IMR-90 (cell line): ENCODE measurements around the gene KRTAP19-3. TPM values are rescaled to one million over a fixed set of nuclear protein-coding genes. Genes with fewer than 3 reads are reported as not detected.
A peak's percentile ranks its signal among the peaks of the same experiment; 100 is the strongest.

Source experiments
- ATAC-seq: fragments of 200-7000 bp; cut with Tn5 transposase; 2 replicates; pipeline ENCODE4 v1.9.1; 2020; ENCODE audit warnings: low read depth, mild to moderate bottlenecking, moderate library complexity
- BruUV-seq: library from RNA; stranded (reverse); fragments of 400-500 nt; replicated peaks from 2 replicates; lab custom pipeline; 2021; lab: Mats Ljungman, UMichigan
- CTCF ChIA-PET: fragments of 300-600 bp; formaldehyde crosslinking; extraction: SDS; loops from one replicate; lab custom pipeline; 2021; ENCODE audit warnings: antibody characterized with exemption; lab: Yijun Ruan, JAX
- POLR2A ChIA-PET: fragments of 300-600 bp; sonication (Branson Sonifier 250); formaldehyde crosslinking; loops from one replicate; lab custom pipeline; 2022; ENCODE audit warnings: antibody characterized with exemption; ENCODE audit not compliant: unreplicated experiment; lab: Charles Lee
- DNase-seq: peaks from one replicate; pipeline ENCODE4 v3.0.0; 2013
- H2AFZ ChIP-seq: replicated peaks from 2 replicates; pipeline ENCODE3; 2013; ENCODE audit warnings: low read length, mild to moderate bottlenecking; ENCODE audit not compliant: poor library complexity
- H2AK5ac ChIP-seq: 2 replicates; pipeline ENCODE4 v1.6.1; 2013; ENCODE audit warnings: low read depth, low read length, inconsistent platforms
- H2AK9ac ChIP-seq: replicated peaks from 2 replicates; pipeline ENCODE3; 2013; ENCODE audit warnings: mild to moderate bottlenecking, low read depth, low read length, moderate library complexity; ENCODE audit not compliant: poor library complexity
- H2BK120ac ChIP-seq: 2 replicates; pipeline ENCODE4 v1.6.1; 2013; ENCODE audit warnings: low read depth, low read length, inconsistent platforms
- H2BK15ac ChIP-seq: 3 replicates; pipeline ENCODE4 v1.6.1; 2013; ENCODE audit warnings: low read depth, low read length, inconsistent platforms
- H2BK20ac ChIP-seq: 2 replicates; pipeline ENCODE4 v1.6.1; 2013; ENCODE audit warnings: low read depth, mild to moderate bottlenecking, inconsistent platforms, low read length, moderate library complexity
- H2BK5ac ChIP-seq: 2 replicates; pipeline ENCODE4 v1.6.1; 2013; ENCODE audit warnings: mild to moderate bottlenecking, low read depth, low read length, inconsistent platforms; ENCODE audit not compliant: poor library complexity, severe bottlenecking
- H3K14ac ChIP-seq: replicated peaks from 2 replicates; pipeline ENCODE4 v1.6.1; 2013; ENCODE audit warnings: low read depth, low read length, inconsistent platforms
- H3K18ac ChIP-seq: 2 replicates; pipeline ENCODE4 v1.6.1; 2013; ENCODE audit warnings: low read depth, low read length, control low read depth
- H3K23ac ChIP-seq: 2 replicates; pipeline ENCODE4 v1.6.1; 2013; ENCODE audit warnings: low read depth, low read length, inconsistent platforms
- H3K27ac ChIP-seq: 2 replicates; pipeline ENCODE4 v1.5.1; 2013; ENCODE audit warnings: mild to moderate bottlenecking, control low read depth, low read length; ENCODE audit not compliant: insufficient read depth
- H3K27me3 ChIP-seq: 2 replicates; pipeline ENCODE4 v1.6.1; 2013; ENCODE audit warnings: low read length; ENCODE audit not compliant: control insufficient read depth, insufficient read depth
- H3K36me3 ChIP-seq: 2 replicates; pipeline ENCODE4 v1.6.1; 2013; ENCODE audit warnings: low read length, mixed read lengths; ENCODE audit not compliant: control insufficient read depth, insufficient read depth
- H3K4ac ChIP-seq: 2 replicates; pipeline ENCODE4 v1.6.1; 2013; ENCODE audit warnings: low read depth, low read length, inconsistent platforms
- H3K4me1 ChIP-seq: 2 replicates; pipeline ENCODE4 v1.6.1; 2013; ENCODE audit warnings: low read length, mixed read lengths; ENCODE audit not compliant: control insufficient read depth, insufficient read depth
- H3K4me2 ChIP-seq: 2 replicates; pipeline ENCODE4 v1.6.1; 2013; ENCODE audit warnings: low read depth, mild to moderate bottlenecking, control low read depth, low read length, moderate library complexity
- H3K4me3 ChIP-seq: 2 replicates; pipeline ENCODE4 v1.5.1; 2013; ENCODE audit warnings: low read depth, mild to moderate bottlenecking, control low read depth, low read length, moderate library complexity; ENCODE audit not compliant: insufficient read depth
- H3K56ac ChIP-seq: 2 replicates; pipeline ENCODE4 v1.6.1; 2013; ENCODE audit warnings: low read length, inconsistent platforms; ENCODE audit not compliant: insufficient read depth; ENCODE audit errors: extremely low read depth
- H3K79me1 ChIP-seq, 2 experiments: 2 replicates each; pipeline ENCODE4 v1.6.1; 2013; ENCODE audit warnings: low read length in 2 of 2, inconsistent platforms in 1 of 2, low read depth in 1 of 2
- H3K9ac ChIP-seq: 2 replicates; pipeline ENCODE4 v1.6.1; 2013; ENCODE audit warnings: low read depth, low read length, control low read depth
- H3K9me1 ChIP-seq: 2 replicates; pipeline ENCODE4 v1.6.1; 2013; ENCODE audit warnings: low read length, inconsistent platforms; ENCODE audit not compliant: insufficient read depth
- H3K9me3 ChIP-seq: 2 replicates; pipeline ENCODE4 v1.6.1; 2013; ENCODE audit warnings: low read length; ENCODE audit not compliant: control insufficient read depth, insufficient read depth
- H4K20me1 ChIP-seq: 2 replicates; pipeline ENCODE4 v1.6.1; 2013; ENCODE audit warnings: low read length, inconsistent platforms; ENCODE audit not compliant: insufficient read depth
- H4K5ac ChIP-seq: 2 replicates; pipeline ENCODE4 v1.6.1; 2013; ENCODE audit warnings: mild to moderate bottlenecking, low read depth, low read length, control low read depth
- H4K8ac ChIP-seq, 2 experiments: 2 replicates each; pipeline ENCODE4 v1.6.1; 2013; ENCODE audit warnings: low read depth in 2 of 2, low read length in 2 of 2, control low read depth in 1 of 2, inconsistent platforms in 1 of 2
- H4K91ac ChIP-seq: 2 replicates; pipeline ENCODE4 v1.6.1; 2013; ENCODE audit warnings: low read depth, low read length, inconsistent platforms; ENCODE audit not compliant: insufficient read depth
- BHLHE40 ChIP-seq: fragments of 150-350 bp; IDR thresholded peaks from 2 replicates; pipeline ENCODE4 v1.6.1; 2016; ENCODE audit warnings: mild to moderate bottlenecking, low read depth, low read length
- FOS ChIP-seq: fragments of 150-350 bp; IDR thresholded peaks from 2 replicates; pipeline ENCODE4 v1.6.1; 2016; ENCODE audit warnings: low read depth, low read length
- MAFK ChIP-seq: IDR thresholded peaks from 2 replicates; pipeline ENCODE4 v1.6.1; 2012; ENCODE audit warnings: low read depth, low read length, improper control_type of control experiment
- POLR2A ChIP-seq: IDR thresholded peaks from 2 replicates; pipeline ENCODE4 v1.6.1; 2012; ENCODE audit warnings: mild to moderate bottlenecking, low read depth, low read length
- WGBS, 2 experiments: methylation state at CpG; one replicate each; pipeline versions ENCODE4 v1.1.5 to v1.1.7; 2013; ENCODE audit warnings: missing lambda C conversion rate in 2 of 2; ENCODE audit not compliant: insufficient read length in 1 of 2; ENCODE audit errors: extremely low coverage in 2 of 2; 5-methylcytosine and 5-hydroxymethylcytosine counted together
- dilution Hi-C: fragments of 300-500 bp; cut with HindIII; formaldehyde crosslinking; loops from one replicate; pipeline ENCODE4 v1.14.3; 2018; ENCODE audit warnings: low sequenced_read_pairs; ENCODE audit not compliant: unreplicated experiment
- in situ Hi-C: fragments of 300-500 bp; cut with MboI; formaldehyde crosslinking; loops from 3 replicates; pipeline ENCODE4 v1.14.3; 2019; ENCODE audit warnings: low sequenced_read_pairs, inconsistent platforms, mixed read lengths
- intact Hi-C: fragments of 100-400 bp; cut with micrococcal nuclease; formaldehyde crosslinking; loops from 2 replicates; pipeline ENCODE4 v1.10.0; 2022
- polyA plus RNA-seq, 3 experiments: library from polyadenylated mRNA; depleted of rRNA; stranded (reverse); fragments of >200 nt; gene quantifications; 2 replicates each; pipeline ENCODE4 v1.2.3, GENCODE V29; 2012; ENCODE audit warnings: low replicate concordance in 1 of 3
- total RNA-seq: library from RNA; depleted of rRNA; stranded (reverse); fragments of >200 nt; gene quantifications from 2 replicates; pipeline ENCODE4 v1.2.3, GENCODE V29; 2012
- TF ChIP-seq, protein P1 (sequence below): conservative IDR thresholded peaks from 2 replicates; pipeline ENCODE4 v1.5.1; 2012; ENCODE audit warnings: mild to moderate bottlenecking, low read depth, low read length, improper control_type of control experiment
- TF ChIP-seq, protein P2 (sequence below): fragments of 150-350 bp; IDR thresholded peaks from 2 replicates; pipeline ENCODE4 v1.6.1; 2016; ENCODE audit warnings: low read depth, mild to moderate bottlenecking, low read length, moderate library complexity, borderline replicate concordance

The KRTAP19-3 gene
- total and polyA plus RNA-seq, 2 of the 4 experiments (the other 2 are of a cell fraction): not detected

DNA sequence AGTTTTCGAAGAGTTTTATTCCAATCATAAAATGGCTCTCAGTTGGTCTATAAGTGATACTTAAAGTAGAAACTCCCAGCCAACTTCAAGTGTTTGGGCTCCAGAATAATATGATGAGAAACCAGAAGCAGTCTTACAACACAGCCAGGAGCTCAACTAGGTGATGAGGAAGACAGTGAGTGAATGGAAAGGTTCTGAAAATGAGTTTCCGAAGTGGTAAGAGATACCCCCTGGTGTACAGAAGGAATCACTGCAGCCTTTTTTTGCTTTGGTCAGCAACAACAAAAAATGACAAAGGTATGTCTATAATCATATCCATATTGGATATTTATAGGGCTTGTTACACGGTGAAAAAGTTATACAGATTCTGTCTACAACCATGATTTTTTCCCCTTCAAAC, 28.1 kb downstream of the KRTAP19-3 start:
- Histone ChIP-seq H2AK5ac (no peak overlapping the region), H3K9me1 (no peaks in the 10 kb centered on the region), H4K8ac (no peak overlapping the region), H3K27ac (no peak overlapping the region), H2AK9ac (no peak overlapping the region), H4K91ac (no peak overlapping the region), H3K27me3 (no peaks in the 10 kb centered on the region), H2AFZ (no peak overlapping the region), H3K79me1 (no peaks in the 10 kb centered on the region), H3K18ac (no peak overlapping the region), H3K23ac (no peak overlapping the region), H3K4ac (no peak overlapping the region), H3K4me1 (no peaks in the 10 kb centered on the region), H3K14ac (no peak overlapping the region), H3K36me3 (no peaks in the 10 kb centered on the region), H3K9me3 (no peaks in the 10 kb centered on the region; the same call in 1 of the 2 replicates), H3K4me2 (no peak overlapping the region), H4K20me1 (no peaks in the 10 kb centered on the region), H2BK5ac (no peak overlapping the region), H3K9ac (no peak overlapping the region), H2BK15ac (no peak overlapping the region), H2BK20ac (no peak overlapping the region), H2BK120ac (no peak overlapping the region), H4K5ac (no peak overlapping the region), H3K56ac (no peak overlapping the region), H3K4me3 (no peak overlapping the region)
- no CpG with 5 or more reads among the region's 3 CpGs for WGBS, 2 experiments
- in situ Hi-C loops: no loop called here
- CTCF ChIA-PET: no interaction called here
- DNase-seq (no peak), ATAC-seq (no peak)
- TF ChIP-seq BHLHE40 (no peak), POLR2A (no peak), MAFK (peak; percentile 56), FOS (no peak)
- TF ChIP-seq, protein P1, sequence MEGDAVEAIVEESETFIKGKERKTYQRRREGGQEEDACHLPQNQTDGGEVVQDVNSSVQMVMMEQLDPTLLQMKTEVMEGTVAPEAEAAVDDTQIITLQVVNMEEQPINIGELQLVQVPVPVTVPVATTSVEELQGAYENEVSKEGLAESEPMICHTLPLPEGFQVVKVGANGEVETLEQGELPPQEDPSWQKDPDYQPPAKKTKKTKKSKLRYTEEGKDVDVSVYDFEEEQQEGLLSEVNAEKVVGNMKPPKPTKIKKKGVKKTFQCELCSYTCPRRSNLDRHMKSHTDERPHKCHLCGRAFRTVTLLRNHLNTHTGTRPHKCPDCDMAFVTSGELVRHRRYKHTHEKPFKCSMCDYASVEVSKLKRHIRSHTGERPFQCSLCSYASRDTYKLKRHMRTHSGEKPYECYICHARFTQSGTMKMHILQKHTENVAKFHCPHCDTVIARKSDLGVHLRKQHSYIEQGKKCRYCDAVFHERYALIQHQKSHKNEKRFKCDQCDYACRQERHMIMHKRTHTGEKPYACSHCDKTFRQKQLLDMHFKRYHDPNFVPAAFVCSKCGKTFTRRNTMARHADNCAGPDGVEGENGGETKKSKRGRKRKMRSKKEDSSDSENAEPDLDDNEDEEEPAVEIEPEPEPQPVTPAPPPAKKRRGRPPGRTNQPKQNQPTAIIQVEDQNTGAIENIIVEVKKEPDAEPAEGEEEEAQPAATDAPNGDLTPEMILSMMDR: 0 out of 2 replicates have a peak, but pooled peaks have one; percentile 4
- TF ChIP-seq, protein P2, sequence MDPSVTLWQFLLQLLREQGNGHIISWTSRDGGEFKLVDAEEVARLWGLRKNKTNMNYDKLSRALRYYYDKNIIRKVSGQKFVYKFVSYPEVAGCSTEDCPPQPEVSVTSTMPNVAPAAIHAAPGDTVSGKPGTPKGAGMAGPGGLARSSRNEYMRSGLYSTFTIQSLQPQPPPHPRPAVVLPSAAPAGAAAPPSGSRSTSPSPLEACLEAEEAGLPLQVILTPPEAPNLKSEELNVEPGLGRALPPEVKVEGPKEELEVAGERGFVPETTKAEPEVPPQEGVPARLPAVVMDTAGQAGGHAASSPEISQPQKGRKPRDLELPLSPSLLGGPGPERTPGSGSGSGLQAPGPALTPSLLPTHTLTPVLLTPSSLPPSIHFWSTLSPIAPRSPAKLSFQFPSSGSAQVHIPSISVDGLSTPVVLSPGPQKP: no peak
- POLR2A ChIA-PET: no interaction called here
- intact Hi-C loops: no loop called here
- no TSS peak for BruUV-seq
- dilution Hi-C loops: no loop called here
